ENCODE measurements around the gene CUEDC2.

The CUEDC2 gene

GRCh38 chr10:102424145-102424544, 8.2 kb downstream of the CUEDC2 start:
- no peak for DNase-seq

DNA sequence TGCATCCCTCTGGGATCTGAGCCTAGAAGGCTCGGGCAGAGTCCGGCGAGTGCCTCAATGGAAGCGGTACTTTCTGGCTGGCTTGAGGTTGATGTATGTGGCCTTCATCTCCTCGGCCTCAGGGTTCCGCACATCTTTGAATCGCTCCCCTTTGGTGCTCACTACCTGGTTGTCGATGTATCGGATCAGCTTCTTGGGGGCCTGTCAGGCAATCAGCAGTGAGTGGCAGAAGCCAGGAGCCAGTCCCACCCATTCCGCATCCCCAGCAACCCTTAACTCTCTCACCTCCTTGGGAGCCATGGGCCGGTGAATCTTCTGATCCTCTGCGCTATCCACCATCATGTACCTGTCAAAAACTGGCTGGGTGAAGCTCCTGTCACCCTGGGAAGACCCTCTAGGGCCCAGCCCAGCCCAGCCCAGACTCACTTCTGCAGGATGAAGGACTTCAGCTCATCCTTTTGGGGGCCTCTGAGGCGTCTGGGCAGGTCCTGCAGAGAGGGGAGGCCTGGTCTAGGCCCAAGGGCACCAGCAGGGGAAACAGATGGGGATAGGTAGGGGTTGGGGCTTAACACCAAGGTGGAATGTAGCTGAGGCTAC, 8.9 kb downstream of the CUEDC2 start:
- DNase-seq, result no peak

GRCh38 chr10:102422545-102423129, 9.7 kb downstream of the CUEDC2 start:
- peak; percentile 83 for DNase-seq

GRCh38 chr10:102421757-102422512, 10.4 kb downstream of the CUEDC2 start:
- peak; percentile 52 for DNase-seq

DNA sequence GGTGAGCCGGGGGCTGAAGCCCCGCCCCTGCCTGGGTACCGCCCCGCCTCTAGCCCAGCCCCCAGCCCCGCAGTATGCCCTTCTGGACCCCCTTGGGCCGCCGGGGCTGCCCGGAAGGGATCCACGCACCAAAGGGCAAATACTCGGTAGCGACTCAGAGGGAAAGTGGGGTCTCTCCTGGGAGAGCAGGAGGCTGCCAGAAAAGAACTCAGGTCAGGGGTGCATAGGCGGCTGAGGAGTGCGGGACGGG, 10.9 kb downstream of the CUEDC2 start:
- no peak for DNase-seq

GRCh38 chr10:102420714-102421506, 11.5 kb downstream of the CUEDC2 start, which contains the start of gene FBXL15:
TSS of gene FBXL15 (plus strand) at chr10:102420836. CDS start at chr10:102421130, 294 bp downstream.
- DNase-seq, result peak; percentile 97

- no peak for DNase-seq
These were observed 12.1 kb downstream of the CUEDC2 start for GRCh38 chr10:102420181-102420713.

- DNase-seq, result no peak
These were observed 12.8 kb downstream of the CUEDC2 start for GRCh38 chr10:102419269-102420180.

- no peak for DNase-seq
These were observed 13.6 kb downstream of the CUEDC2 start, which contains the start of gene PSD for GRCh38 chr10:102418622-102419268. TSS of gene PSD (minus strand) at chr10:102418785. CDS start at chr10:102417038, 1,747 bp downstream.

GRCh38 chr10:102416695-102417094, 15.7 kb downstream of the CUEDC2 start:
- DNase-seq, result no peak

DNA sequence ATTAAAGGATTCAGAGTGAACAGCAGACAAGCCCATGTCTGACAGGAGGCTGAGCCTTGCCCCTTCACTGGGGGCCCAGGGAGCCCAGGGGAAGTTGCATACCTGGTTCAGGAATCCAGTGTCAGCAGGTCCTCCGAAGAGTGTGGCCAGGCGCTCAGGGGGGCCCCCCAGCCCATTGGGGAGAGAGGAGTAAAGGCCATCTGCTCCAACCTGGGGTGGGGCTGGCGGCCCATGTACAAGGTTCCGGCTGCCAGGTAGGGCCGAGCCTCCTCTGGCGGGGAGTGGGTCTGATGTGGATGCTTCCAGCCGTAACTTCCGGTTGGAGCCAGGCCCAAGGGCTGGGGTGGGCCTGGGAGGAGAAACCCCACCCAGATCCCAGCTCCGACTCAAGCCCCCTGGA, 16.1 kb downstream of the CUEDC2 start:
- no peak for DNase-seq

DNA sequence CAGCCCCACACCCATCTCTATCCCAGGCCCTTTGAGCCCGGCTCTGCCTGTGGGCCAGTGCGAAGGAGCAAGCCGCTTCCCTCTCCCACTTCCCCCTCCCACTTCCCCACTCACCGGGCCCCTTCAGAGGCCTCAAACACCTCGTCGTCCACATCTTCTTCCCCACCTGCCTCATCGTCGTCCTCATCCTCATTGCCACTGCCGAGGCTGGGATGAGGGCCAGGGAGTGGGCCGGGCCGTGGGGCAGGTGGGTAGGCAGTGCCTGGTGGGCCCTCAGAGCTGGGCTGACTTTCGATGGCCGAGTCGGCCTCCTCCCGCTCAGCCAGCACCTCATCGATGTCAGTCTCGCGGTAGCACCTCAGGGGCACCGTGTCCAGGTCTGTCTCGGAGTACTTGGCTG, 17.6 kb downstream of the CUEDC2 start:
- DNase-seq, result no peak

GRCh38 chr10:102413806-102414561, 18.4 kb downstream of the CUEDC2 start:
- DNase-seq, result no peak

DNA sequence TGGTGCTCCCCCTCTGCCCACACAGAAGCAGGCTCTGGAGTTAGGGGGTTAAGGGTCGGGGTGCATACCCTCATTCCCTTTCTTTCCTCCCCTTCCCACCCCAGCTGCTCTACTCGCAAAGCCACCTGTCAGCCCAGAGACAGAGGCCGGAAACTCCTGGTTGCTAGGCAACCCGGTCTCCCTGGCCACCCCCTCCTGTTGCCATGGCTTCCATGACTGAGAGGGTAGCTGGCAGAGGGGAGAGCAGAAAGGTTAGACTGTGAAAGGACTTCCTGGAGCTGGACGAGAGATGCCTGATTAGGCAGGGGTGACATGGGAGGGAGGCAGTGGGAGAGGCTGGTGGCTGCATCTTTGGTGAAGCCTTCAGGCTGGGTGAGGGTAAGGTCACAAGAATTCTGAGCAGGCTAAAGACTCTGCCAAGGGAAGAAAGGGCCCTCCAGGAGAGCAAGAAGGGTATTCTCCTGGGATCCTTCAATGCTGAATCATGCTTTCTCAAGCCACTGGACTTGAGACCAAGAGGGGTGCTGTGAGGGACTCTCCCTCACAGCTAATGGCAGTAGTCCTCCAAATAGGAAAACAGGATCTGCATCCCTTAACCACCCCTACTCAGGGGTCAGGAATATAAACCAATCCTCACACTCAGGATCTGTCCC, 19.2 kb downstream of the CUEDC2 start:
- DNase-seq, result no peak

- DNase-seq, result no peak
These were observed 20.1 kb downstream of the CUEDC2 start for GRCh38 chr10:102412293-102412692.

- DNase-seq, result no peak
These were observed 20.8 kb downstream of the CUEDC2 start for GRCh38 chr10:102411341-102412255.

DNA sequence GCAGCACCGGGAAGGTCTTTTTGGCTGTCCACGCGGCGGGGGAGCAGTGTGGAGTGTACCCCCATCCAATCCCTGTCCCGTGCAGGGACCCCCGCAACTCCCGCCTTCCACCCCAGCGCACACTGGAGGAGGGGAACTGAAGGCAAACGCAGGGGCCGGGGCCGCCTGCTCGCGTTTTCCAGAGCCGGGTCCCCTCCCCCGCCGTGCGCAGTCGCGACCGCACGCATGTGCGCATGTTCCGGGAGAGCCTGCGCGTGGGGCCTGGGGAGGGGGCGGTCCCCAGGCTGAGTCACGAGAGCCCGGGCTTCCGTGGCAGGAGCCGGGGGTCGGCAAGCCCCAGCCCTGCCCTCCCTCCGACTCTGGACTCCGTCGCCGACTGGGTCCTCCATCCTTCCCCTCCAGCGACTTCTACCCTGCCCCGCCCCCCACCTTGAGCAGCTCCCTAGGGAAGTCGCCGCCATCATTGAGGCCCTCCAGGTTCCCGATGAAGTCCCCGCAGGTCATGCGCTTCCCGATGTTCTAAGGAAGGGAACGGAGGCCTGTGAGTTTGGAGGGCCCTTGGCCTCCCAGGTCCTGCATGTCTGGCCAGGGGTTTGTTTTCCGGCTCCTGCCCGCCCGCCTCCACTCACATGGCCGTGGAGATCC, 21.8 kb downstream of the CUEDC2 start:
- no peak for DNase-seq

- no peak for DNase-seq
These were observed 22.6 kb downstream of the CUEDC2 start for GRCh38 chr10:102409604-102410428.

All from inflammatory macrophage treated with lipopolysaccharide for 4 hours (primary cell).